ENCODE data around the gene CFAP54.
"Not testable (repeated sequence)": the region's sequence is repeated elsewhere in the genome, so short reads cannot be mapped to it uniquely, and the experiment has no call there.

CFAP54 gene

DNA sequence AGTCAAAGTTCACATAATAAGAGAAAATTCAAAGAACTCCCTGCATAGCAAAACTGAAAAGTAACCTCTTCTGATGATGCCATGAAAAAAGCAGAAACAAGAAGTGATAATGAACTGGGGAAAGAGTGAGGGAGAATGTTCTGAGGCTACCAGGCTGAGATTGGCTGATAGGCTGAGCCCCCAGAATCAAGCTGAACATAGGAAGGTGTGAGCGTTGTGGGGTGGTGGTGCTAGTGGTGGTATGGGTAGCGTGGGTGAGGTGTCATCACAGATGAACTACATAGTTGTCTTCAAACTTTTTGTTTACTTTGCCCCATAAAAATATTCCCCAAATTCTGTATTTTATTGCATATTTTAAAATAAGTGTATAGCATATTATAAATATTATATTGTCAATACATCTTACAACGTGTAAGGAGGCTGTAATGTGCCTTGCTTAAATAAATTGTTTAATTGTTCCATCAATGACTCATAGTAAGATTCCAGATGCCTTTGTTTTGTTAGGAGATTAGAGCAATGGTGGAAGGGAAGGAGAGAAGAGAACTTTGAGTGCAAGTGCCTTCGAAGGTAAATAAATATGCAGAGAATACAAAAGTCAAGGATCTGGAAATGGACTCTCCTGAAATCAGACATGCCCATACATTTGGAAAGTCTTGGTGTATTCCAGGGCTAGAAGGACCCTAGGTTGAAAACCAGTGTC, 15.8 kb upstream of the CFAP54 start:
- DNase-seq (ENCODE audit: low spot score), result no peak

- no peak for DNase-seq (ENCODE audit: low spot score)
Measured at GRCh38 chr12:96474206-96474605, 15.2 kb upstream of the CFAP54 start.

GRCh38 chr12:96478011-96478410, 11.4 kb upstream of the CFAP54 start:
- DNase-seq (ENCODE audit: low spot score), result no peak

DNA sequence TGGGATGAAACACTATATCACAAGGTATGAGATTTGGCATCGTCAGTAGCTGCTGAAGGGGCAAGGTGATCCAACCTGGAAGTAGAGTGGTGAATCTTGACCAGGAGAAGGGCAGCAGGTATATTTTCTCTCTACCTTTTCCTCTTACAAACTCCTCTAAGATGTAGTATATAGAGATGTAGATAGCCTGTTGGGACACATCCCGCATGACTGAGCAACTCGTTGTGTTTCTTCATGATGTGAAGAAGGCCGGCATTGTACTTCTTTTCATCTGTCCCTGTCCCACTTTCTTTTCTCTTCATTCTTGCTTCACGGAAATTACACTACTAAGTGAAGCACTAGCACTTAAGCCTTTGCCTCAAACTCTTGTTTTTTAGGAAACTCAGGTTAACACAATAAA, 7.3 kb upstream of the CFAP54 start:
- no peak for DNase-seq (ENCODE audit: low spot score)

DNA sequence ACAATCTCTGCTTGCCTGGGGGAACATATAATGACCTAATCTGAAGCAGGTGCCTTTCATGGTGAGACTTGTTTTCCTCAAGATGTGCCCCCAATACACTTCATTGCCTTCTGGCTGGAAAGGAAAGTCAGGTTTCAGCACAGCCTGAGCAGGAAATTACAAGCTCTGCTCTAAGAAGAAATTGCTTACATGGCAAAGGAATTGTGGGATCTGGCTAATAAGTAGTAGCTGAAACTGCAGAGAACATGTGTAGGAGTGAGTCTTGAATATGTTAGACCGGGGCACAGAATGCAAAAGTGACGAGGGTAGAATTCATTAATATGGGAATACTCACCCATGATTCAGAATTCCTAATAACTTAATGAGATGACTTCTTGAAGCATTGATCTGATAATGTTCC, 6.3 kb upstream of the CFAP54 start:
- DNase-seq (ENCODE audit: low spot score), result no peak

- peak; percentile 92 for DNase-seq (ENCODE audit: low spot score)
Measured at GRCh38 chr12:96486751-96487613, 2.4 kb upstream of the CFAP54 start.

- no peak for DNase-seq (ENCODE audit: low spot score)
Measured at GRCh38 chr12:96487634-96488033, 1.7 kb upstream of the CFAP54 start.

DNA sequence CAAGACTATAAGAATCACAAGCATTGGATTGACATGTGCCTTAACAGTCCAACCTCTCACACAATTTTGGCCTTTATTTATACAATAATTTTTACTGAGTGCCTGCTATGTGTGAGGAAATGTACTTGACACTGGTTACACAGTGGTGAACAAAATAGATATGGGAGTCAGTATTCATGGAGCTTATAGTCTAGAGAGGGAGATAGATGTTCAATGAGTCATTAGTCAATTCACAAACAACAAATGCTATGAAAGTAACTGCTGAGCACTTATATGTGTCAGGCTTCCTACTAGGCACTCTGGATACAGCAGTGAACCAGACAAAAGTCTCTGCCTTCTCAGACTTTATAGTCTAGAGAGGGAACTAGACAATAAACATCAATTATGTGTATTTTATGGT, 3.7 kb downstream of the CFAP54 start:
- DNase-seq (ENCODE audit: low spot score), result peak; percentile 30

DNA sequence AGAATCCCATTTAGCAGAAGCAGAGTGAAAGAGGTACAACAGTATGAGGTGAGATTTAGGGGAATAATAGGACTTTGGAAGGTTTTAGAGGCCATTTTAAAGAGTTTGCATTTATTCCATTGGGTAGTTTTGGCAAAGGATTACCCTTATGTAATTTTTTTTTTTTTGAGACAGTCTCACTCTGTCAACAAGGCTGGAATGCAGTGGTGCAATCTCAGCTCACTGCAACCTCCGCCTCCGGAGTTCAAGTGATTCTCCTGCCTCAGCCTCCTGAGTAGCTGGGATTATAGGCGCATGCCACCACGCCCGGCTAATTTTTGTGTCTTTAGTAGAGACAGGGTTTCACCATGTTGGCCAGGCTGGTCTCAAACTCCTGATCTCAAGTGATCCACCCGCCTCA, 4.8 kb downstream of the CFAP54 start:
- DNase-seq (ENCODE audit: low spot score), result not testable (repeated sequence)

DNA sequence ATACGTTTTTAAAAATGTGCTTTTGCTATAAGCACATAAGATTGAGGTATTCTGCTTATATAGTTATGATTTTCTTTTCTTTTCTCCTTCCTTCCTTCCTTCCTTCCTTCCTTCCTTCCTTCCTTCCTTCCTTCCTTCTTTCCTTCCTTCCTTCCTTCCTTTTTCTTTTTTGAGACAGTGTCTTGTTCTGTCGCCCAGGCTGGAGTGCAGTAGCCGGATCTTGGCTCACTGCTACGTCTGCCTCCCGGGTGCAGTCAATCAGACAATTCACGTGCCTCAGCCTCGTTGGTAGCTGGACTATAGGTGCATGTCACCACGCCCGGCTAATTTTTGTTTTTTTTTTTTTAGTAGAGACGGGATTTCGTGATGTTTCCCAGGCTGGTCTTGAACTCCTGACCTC, 5.8 kb downstream of the CFAP54 start:
- DNase-seq (ENCODE audit: low spot score), result no peak

GRCh38 chr12:96495841-96496545, 6.6 kb downstream of the CFAP54 start:
- DNase-seq (ENCODE audit: low spot score), result no peak

GRCh38 chr12:96496944-96497343, 7.6 kb downstream of the CFAP54 start:
- DNase-seq (ENCODE audit: low spot score), result no peak

DNA sequence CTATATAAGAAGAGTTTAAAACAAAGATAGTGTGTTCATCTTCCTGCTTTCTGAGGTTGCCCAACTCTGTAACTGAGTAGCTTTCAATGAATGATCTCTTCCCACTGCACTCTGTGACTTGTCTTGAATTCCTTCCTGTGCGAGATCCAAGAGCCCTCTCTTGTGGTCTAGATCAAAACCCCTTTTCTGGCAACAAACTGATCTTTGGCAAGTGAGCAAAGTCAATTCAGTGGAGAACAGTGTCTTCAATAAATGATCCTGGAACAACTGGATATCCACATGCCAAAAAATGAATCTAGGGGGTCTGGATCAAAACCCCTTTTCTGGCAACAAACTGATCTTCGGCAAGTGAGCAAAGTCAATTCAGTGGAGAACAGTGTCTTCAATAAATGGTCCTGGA, 8.5 kb downstream of the CFAP54 start:
- no peak for DNase-seq (ENCODE audit: low spot score)

DNA sequence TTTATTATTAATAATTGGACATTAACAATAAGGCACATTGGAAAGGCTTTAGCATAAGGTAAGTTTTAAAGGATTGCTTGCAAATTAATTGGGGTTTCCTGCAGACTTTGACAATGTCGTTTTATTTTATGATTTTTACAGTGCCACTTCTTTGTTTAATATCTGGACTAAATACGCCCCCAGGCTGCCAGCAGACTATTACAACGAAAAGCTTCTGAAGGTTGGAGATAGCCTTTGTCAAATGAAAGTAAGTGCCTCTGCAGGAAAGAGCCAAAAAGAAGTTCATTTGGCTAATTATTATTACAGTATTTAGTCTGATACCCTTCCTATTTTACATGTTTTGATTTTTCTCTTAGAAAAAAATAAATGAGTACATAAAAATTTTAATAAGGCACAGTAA, 11.3 kb downstream of the CFAP54 start:
- DNase-seq (ENCODE audit: low spot score), result peak; percentile 26

DNA sequence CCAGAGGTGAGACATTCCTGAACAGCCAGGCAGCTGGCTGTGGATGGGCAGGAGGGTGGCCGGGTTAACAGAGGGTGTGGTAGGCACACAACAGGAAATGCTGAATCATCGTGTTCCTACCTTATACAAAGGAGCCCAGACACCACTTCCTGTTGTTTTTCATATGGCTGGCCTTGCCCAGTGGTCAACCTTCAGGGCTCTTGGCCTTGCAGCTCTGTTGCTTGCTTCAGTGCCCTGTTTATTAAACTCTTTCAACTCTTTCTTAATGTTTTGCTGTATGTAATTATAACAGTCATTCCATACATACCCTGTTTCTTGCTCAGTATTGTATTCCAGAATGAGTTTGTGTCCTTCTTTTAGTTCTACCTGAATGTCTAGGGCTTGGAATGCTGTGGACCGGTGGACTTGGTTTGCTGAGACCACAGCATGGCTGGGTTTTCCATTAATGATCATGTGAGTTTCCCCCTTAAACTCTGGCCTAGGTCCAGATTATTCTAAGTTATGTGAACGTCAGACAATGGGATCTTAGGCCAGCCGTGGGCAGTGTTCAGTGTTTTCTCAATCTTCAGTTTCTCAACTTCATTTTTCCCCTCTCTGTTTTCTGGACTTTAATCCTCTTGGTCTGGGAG, 11.9 kb downstream of the CFAP54 start:
- DNase-seq (ENCODE audit: low spot score), result peak; percentile 79

- DNase-seq (ENCODE audit: low spot score), result no peak
Measured at GRCh38 chr12:96501908-96502307, 12.5 kb downstream of the CFAP54 start.

DNA sequence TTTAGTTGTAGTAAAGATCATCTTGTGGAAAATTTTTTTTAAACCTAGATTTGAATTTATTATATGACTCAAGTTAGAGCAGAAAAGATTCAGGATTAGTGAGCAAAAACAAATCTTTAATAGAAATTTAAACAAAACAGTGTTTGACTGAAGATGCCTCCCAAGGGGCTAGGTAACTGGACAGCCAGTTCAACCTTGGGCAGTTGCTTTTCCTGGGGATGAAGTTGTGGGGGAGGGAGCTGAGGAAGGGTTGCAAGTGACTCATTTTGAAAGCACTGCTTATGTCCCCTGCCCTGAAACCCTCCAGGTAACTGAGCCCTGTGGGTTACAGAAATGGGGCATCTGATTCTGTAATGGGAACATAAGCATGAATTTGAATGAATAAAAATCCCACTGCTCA, 13.1 kb downstream of the CFAP54 start:
- no peak for DNase-seq (ENCODE audit: low spot score)

DNA sequence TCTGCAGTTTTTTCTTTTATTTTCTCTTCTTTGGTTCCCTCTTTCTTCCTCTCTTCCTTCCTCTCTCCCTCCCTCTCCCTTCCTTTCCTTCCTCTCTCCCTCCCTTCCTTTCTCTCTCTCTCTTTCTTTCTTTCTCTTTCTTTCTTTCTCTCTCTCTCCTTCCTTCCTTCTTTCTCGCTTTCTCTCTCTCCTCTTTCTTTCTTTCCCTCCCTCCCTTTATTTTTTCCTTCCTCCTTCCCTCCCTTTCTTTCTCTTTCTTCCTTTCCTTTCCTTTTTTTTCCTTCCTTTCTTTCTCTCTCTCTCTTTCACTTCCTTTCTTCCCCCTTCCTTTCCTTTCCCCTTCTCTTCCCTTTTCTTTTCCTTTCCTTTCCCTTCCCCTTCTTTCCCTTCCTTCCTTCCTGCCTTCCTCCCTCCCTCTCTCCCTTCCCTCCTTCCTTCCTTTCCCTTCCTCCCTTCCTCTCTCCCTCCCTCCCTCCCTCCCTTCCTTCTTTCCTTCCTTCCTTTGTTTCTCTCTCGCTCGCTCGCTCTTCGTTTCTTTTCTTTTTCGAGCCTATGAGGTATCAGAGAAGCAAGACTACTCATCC, 13.7 kb downstream of the CFAP54 start:
- DNase-seq (ENCODE audit: low spot score), result no peak

DNA sequence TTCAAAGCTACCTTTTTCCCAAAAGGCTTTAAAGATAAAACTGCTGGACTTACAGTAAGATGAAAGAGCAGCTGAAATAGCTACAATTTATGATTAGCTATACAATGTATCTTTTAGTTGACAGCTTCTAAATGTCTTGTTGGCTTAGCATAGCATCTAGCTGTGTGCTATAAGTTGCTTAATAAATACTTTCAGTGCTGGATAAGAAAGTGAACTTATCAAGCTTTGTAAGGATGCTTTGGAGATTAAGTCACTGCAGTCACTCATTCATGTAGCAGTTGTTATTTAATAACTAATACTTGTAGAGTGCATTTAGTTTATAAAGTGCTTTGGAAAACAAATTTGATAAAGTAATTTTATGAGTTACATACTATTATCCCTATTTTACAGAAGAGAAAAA, 14.6 kb downstream of the CFAP54 start:
- no peak for DNase-seq (ENCODE audit: low spot score)

DNA sequence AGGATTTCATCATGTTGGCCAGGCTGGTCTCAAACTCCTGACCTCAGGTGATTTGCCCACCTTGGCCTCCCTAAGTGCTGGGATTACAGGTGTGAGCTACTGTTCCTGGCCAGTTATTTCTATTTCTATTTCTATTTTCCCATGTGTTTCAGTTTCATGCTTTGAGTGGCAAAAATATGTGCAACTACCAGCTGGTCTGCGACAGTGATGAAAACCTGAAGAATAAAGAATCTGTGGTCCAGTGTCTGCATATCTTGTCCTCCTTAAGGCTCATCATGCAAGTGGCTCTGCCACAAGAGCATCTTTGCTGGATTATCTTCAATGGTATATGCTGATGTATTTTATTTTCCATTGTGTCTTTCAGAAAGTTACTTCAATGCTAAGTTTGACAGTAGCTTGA, 17.4 kb downstream of the CFAP54 start:
- DNase-seq (ENCODE audit: low spot score), result no peak

- no peak for DNase-seq (ENCODE audit: low spot score)
Measured at GRCh38 chr12:96510306-96510764, 21.0 kb downstream of the CFAP54 start.

DNA sequence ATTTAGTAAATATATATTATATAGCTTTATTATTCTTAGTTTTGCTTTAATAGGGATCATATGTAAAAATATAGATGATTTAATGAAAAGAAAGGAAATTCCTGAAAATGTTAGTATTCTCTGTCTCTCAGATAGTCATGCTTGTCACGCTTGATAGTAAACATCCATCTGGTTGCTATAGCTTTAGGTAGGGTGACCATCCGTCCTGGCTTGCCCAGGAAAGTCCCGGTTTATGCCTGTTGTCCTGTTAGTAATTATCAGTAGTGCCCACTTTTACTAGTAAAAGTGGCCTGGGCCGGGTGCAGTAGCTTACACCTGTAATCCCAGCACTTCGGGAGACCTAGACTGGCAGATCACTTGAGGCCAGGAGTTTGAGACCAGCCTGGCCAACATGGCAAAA, 23.8 kb downstream of the CFAP54 start:
- DNase-seq (ENCODE audit: low spot score), result no peak

Data from RKO (cell line).